ENCODE data around the gene ZNF462.

GRCh38 chr9:106818034-106818433 is 44.9 kb upstream of the ZNF462 start:
- no peak for TF ChIP-seq CTCF (IDR thresholded peaks at IDR 0.05)
- no peak for TF ChIP-seq NFE2L1 (CRISPR knock-in tag; IDR thresholded peaks at IDR 0.05)
- TF ChIP-seq CREB1 (CRISPR knock-in tag; IDR thresholded peaks at IDR 0.05) = no peak
- no peak for TF ChIP-seq ARID4B (CRISPR knock-in tag; IDR thresholded peaks at IDR 0.05; ENCODE audit: borderline replicate concordance)
- TF ChIP-seq ZNF219 (CRISPR knock-in tag; IDR thresholded peaks at IDR 0.05; ENCODE audit: borderline replicate concordance) = no peak
- TF ChIP-seq IRF1 (CRISPR knock-in tag; IDR thresholded peaks at IDR 0.05) = no peak
- TF ChIP-seq ZNF423 (CRISPR knock-in tag; IDR thresholded peaks at IDR 0.05) = no peak
- TF ChIP-seq FOXP4 (CRISPR knock-in tag; IDR thresholded peaks at IDR 0.05) = no peak
- no peak for TF ChIP-seq ZNF416 (CRISPR knock-in tag; IDR thresholded peaks at IDR 0.05)
- no peak for TF ChIP-seq ETV6 (CRISPR knock-in tag; IDR thresholded peaks at IDR 0.05)
- no peak for TF ChIP-seq CBFB (CRISPR knock-in tag; IDR thresholded peaks at IDR 0.05; ENCODE audit: low read depth)
- no peak for TF ChIP-seq E2F5 (CRISPR knock-in tag; IDR thresholded peaks at IDR 0.05)
- no peak for TF ChIP-seq MXD4 (CRISPR knock-in tag; IDR thresholded peaks at IDR 0.05; ENCODE audit: borderline replicate concordance)
